GM21529 (cell line): ENCODE data around the gene ABLIM1.

ENCODE experiments used
- ATAC-seq: cut with Tn5 transposase; IDR thresholded peaks from one replicate; pipeline ENCODE4 v1.9.1; 2021; ENCODE audit not compliant: unreplicated experiment

Gene ABLIM1

GRCh38 chr10:114427124-114427852 is 230.8 kb downstream of the ABLIM1 start:
- no peak for ATAC-seq

- no peak for ATAC-seq
Measured at GRCh38 chr10:114426476-114426875, 231.6 kb downstream of the ABLIM1 start.

DNA sequence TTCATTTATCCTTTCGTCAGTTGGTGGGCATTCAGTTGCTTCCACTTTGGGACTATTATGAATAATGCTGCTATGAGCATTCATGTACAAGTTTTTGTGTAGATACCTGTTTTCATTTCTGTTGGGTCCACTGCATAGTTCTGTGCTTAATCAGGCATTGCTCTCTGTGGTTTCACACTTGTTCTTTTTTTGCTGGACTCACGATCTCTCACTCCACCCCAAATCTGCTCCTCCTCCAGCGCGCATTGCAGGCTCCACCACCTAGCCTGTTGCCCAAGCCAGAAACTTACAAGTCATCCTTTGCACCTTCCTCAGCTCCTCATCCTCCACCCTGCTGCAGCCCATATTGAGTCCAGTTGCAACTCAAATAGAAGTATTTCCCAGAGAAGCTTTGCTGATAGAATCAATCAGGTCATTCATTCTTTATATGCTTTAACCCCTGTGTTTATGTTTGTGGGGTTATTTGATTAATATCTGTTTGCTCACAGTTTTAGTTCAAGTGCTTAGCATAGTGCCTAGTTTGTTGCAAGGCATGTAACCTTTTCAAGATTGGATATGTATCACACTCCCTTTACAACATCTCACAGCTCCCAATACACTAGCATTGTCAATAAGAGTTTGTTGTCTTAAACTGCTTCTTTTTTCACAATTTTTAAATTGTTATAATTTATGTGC is 237.1 kb downstream of the ABLIM1 start:
- no peak for ATAC-seq

- no peak for ATAC-seq
Measured at GRCh38 chr10:114418109-114418508, 240.0 kb downstream of the ABLIM1 start.

- no peak for ATAC-seq
Measured at GRCh38 chr10:114412907-114413797, 244.9 kb downstream of the ABLIM1 start.

GRCh38 chr10:114408968-114409444 is 249.1 kb downstream of the ABLIM1 start:
- no peak for ATAC-seq

- no peak for ATAC-seq
Measured at GRCh38 chr10:114408112-114408967, 249.7 kb downstream of the ABLIM1 start.

- no peak for ATAC-seq
Measured at GRCh38 chr10:114406455-114406854, 251.6 kb downstream of the ABLIM1 start.

DNA sequence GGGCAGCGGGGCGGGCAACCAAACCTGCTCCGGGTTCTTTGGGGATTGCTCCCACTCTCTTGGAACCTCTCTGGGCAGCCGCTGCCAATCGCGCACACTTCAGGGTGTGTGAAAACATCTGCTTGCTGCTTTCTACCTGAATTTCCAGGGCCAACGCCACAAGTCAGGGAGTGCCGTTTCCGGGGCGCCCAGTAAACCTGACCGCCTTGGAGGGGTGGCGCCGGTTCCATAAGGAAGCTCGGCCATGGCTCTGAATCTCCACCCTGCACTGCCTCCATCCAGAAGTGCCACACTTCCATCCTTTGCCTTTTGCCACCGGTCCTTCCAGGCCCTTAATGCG is 253.1 kb downstream of the ABLIM1 start:
- ATAC-seq, result no peak

DNA sequence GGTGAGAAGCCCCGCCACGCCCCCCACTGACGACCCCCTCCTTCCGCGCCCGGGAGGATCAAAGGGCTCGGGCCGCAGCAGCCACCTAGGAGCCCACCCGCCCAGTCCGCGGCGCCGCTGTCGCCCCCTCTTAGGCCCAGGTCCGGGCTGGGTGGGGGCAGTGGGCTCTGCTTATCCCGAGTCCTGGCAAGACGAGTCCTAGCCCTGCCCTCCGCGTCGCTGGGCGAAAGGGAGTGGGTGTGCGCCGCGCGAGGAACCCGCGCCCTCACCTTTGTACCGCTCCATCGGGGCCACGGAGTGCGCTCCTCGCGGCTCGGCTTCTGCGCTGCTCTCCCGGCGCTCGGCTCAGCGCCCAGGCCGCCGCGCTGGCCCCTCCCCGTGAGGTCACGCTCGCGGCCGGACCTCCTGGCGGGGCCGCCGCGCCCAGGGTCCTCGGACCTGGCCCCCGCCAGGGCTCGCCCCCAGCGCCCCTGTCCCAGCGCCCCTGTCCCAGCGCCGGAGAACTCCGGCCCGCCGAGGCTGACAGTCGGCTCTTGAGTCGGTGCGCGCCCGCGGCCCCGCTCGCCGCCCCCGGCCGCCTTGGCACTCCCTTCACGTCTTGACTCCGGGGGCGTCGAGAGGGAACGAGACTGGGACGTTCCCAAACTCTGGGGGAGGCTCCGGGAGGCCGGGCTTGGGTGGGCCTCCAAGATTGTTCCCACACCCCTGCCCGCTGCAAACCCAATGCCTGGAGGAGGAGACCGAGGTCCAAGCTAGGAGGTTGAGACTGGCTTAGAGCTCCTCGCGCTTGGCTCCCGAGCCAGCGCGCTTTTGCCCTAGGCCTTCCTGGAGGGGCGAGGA is 253.7 kb downstream of the ABLIM1 start, which contains the start of gene AFAP1L2:
TSS of gene AFAP1L2 (minus strand) at position 332 of the 840 bp plus-strand sequence. CDS start at position 285, 47 bp downstream.
- peak; percentile 41 for ATAC-seq

DNA sequence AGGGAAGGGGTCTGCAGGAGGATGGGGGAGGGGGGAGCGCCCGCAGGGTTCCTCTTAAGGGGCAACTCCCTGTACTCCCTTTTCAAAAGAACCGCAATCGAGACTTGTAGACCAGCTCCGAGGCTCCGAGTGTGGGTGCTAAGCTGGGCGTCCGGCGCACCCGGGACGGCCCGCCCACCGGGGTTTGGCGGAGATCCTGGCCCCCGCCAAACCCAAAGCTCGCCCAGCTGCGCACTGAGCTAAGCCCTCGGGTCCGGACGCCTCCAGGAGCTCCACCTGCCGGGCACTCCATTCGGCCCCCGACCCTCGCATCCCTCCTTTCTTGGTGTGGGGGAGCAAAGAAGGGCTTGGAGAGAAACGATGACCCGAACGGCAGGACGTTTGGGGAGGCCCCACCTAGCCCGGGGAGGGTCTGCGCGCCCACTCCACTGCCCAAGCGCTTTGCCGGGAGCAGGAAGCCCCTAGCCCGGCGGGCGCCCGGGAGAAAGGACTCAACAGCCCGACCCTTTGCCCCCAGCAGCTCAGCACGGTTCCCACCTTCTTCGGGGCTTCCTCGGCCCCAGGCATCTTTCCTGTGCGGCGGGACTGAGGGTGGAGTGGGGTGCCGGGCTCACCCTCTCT is 254.4 kb downstream of the ABLIM1 start:
- no peak for ATAC-seq

GRCh38 chr10:114402871-114403540 is 255.1 kb downstream of the ABLIM1 start:
- no peak for ATAC-seq

- no peak for ATAC-seq
Measured at GRCh38 chr10:114402233-114402632, 255.8 kb downstream of the ABLIM1 start.

DNA sequence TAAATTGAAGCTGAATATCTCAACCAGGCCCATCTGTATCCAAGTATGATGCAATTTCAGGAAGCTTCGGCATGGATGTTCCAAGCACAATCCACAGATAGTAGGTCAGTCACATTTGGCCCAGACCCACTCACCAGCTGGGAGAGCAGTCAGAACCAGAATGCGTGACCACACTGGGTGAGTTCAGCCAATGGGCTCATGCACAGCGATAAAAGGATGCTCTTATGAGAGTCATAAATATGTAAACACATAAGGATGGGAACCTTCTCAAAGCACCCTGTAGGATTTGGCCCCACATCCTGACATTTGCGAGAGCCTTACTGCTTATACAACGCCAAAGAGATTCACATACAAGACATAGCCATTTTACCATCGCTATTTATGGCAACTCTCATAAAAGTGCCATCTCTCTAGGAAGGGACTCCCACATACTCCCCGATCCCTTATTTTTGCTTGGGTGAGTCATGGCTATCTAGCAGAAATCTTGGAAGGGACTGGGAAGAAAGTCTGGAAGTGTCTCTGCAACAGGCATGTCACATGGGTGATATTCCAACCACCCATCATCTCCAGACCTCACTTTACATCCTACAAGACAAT is 256.8 kb downstream of the ABLIM1 start:
- no peak for ATAC-seq

DNA sequence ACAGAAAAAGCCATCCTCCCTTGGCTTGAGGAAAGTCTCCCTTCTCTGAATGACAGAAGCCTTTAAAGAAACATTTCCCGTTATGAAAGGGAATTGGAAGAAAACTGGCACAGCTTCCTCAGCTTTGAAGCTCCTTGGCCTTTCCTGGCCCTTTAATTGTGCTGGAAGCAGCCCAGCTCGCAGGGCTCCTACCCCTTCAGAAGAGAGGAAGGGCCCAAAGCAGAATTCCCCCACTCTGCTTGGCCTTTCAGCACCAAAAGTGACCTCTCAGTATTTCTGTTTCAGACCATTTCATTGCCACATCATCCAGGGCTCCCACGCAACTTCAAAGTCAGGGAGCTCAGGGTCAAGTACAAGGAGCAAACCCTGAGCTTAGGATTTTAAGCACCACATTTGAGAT is 258.0 kb downstream of the ABLIM1 start:
- ATAC-seq, result no peak

- no peak for ATAC-seq
Measured at GRCh38 chr10:114399576-114399975, 258.5 kb downstream of the ABLIM1 start.

DNA sequence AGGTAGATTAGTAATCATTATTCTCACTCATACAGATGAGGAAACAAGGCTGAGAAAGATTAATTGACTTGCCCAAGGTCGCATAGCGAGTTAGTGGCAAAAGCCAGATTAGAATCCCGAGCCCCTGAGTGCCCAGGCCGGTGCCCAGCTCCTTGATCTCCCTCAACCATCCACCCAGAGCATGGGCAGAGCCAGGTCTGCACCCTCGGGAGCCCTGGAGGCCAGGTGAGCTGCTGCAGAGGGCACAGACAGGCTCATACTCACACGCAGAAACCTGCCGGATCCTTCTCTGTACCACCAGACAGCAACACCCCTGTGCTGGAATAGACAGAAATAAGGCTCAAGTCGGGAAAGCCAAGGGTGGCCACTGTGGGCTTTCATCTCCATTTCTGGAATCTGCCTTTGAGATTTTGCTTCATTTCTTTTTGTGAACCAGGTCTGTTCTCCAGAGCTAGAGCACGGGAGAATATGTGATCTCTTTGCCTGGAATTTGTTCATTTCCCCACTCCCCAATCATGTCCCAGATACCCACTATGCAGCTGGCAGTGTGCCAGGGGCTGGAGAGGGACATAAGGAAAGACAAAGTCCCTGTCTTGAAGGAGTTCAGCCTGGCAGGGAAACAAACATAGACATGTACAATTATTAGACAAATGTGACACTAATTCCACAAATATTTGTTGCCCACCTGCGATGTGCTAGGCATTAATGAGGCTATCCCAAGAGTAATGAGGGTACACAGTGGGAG is 259.3 kb downstream of the ABLIM1 start:
- ATAC-seq, result no peak
